WI38 (cell line): Measurements from ENCODE around the gene ERAS.

Experiments
- H3K4me3 ChIP-seq: 2 replicates; pipeline ENCODE4 v1.5.1; 2011; ENCODE audit warnings: low read depth, mild to moderate bottlenecking, control low read depth, low read length
- TF ChIP-seq, protein P1 (sequence below): IDR thresholded peaks from 2 replicates; pipeline ENCODE4 v1.5.1; 2012; ENCODE audit warnings: low read depth, mild to moderate bottlenecking, control low read depth, low read length

The ERAS gene

DNA sequence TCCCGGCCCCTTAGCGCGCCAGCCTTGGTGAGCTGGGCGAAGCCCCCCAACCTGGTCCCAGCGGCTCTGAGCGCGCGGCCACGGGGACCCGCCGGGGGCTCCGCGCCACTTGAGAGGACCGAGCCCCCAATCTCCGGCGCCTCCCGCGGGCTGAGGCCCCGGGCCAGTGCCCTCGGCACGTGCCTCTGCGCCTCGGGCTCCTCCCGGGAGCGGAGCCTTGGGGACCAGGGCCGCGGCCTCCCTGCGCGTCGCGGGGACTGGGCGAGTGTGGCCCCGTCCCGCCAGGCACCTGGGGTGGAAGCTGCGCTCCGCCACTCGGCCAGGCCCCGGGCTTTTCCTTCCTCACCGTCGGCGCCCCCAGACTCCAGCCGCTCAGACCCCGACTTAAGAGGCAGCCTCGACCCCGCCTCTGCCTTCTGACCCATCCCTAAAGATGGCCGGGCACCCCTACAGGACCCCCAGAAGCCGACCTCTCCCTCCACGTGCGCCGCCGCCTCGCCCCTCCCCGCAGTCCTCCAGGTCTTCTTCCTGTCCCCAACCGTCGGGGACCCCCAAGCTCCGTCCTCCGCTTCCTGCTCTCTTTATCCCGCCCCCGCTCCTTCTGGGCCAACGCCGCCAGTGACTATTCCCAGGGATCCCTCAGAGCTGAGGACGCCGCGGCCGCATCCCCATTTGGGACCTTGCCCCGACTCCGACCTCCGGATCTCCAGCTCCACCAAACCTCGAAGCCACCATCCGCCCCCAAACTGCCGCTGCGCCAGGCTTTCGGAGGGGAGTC, 752 bp downstream of the ERAS start:
- no peak overlapping the region for H3K4me3 ChIP-seq
- TF ChIP-seq, protein P1, sequence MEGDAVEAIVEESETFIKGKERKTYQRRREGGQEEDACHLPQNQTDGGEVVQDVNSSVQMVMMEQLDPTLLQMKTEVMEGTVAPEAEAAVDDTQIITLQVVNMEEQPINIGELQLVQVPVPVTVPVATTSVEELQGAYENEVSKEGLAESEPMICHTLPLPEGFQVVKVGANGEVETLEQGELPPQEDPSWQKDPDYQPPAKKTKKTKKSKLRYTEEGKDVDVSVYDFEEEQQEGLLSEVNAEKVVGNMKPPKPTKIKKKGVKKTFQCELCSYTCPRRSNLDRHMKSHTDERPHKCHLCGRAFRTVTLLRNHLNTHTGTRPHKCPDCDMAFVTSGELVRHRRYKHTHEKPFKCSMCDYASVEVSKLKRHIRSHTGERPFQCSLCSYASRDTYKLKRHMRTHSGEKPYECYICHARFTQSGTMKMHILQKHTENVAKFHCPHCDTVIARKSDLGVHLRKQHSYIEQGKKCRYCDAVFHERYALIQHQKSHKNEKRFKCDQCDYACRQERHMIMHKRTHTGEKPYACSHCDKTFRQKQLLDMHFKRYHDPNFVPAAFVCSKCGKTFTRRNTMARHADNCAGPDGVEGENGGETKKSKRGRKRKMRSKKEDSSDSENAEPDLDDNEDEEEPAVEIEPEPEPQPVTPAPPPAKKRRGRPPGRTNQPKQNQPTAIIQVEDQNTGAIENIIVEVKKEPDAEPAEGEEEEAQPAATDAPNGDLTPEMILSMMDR = no peak

DNA sequence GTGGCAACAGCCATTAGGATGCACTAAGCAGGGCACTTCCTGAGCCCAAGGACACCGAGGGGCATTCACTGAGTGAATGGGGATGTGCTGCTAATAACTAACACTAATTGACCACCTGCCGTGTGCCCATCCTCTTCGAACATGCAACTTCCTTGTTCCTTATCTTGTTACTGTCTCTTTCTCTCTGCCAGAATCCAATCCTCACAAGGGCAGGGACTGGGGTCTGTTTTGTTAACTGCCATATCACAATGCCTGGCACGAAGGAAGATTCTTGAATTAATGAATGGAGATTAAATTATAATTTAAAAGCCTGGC, 1.3 kb downstream of the ERAS start:
- H3K4me3 ChIP-seq = no peak overlapping the region

DNA sequence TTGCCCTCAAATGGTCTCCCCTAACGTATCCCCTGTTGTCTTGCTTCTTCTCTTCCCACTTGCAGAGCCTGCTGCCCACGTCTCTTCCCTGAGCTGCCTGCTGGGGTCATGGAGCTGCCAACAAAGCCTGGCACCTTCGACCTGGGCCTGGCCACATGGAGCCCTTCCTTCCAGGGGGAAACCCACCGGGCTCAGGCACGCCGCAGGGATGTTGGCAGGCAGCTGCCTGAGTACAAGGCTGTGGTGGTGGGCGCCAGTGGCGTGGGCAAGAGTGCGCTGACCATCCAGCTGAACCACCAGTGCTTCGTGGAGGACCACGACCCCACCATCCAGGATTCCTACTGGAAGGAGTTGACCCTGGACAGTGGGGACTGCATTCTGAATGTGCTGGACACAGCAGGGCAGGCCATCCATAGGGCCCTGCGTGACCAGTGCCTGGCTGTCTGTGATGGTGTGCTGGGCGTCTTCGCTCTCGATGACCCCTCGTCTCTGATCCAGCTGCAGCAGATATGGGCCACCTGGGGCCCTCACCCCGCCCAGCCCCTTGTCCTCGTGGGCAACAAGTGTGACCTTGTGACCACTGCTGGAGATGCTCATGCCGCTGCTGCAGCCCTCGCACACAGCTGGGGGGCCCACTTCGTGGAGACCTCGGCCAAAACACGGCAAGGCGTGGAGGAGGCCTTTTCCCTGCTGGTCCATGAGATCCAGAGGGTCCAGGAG, 2.9 kb downstream of the ERAS start:
- H3K4me3 ChIP-seq = no peak overlapping the region
- TF ChIP-seq, protein P1 = no peak

More for the DNA sequence above, 1.3 kb downstream of the ERAS start:
- TF ChIP-seq, protein P1 = no peak

DNA sequence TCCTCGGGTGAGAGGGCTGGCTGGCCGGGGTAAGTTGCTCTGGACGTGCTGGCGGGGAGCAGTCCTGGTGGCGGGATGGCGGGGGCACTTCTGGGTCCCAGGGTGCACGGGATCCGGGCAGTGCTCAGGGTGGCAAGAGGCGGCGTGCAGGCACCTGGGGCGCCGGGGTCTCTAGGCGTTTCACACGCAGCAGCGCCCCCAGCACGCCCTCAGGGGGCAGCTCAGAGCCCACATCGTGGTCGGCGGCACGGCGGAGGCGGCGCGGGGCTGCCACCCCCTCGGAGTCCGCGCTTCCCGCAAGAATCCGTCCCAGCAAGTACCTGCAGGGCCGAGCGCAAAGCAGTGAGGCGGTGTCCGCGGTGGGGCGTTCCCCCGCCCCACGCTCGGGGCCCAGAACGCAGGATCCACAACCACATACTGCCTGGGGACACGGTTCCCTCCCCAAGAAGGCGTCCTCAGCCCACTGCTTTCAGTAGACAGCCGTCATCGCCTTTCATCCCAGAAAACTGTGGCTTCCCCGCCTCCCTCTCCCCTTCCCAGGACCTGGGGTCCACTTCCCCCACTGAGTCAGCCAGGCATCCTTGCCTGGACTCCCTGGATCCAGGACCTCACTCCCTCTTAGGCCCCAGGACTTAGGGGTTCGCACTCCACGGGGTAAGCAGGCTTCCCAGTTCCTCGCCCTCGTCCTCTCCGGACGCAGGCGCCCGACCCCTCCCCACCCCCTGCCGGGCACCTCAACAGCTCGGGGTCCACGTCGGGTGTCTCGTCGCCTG, 5.0 kb downstream of the ERAS start:
- TF ChIP-seq, protein P1 = no peak
- no peak overlapping the region for H3K4me3 ChIP-seq

DNA sequence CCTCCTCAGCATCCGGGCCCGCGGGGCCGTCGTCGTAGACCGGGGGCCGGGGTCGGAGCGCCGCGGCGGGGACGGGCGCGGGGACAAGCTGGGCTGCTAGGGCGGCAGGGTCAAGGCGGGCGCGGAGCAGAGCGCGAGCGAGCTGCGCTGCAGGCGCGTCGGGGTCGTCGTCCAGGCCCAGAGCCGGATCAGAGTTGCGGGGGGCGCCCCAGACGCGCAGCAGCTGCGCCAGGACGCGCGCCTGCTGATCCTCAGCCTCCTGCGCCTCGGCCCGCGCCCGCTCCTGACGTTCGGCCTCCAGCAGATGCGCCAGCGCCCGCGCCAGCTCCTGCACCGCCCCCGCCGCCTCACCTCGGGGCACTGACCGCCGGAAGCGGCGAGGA, 5.6 kb downstream of the ERAS start:
- TF ChIP-seq, protein P1 = no peak
- H3K4me3 ChIP-seq = no peak overlapping the region

DNA sequence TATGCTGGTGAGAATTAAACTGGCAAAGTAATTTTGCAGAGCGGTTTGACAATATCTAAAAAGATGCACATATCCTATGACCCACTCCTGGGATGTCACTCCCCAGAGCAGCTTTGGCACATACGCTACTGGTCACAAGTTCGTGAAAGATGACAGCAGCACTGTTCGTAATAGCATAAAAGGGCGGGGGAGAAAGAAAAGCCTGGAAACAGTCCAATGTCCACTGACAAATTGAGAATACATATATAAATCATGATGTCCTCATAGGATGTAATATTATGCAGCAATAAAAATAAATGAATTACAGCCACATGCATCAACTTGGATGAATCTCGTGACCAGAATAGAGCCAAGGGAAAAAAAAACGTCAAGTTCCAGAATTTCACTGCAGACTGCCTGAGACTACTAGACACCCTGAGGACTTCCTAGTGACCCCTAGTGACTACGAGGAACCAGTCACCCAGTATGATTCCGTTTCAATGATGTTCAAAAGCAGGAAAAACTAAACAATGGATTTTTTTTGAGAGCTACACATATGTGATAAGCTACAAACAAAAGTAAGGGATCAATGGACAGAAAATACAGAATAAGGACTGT, 7.3 kb downstream of the ERAS start:
- H3K4me3 ChIP-seq = no peak overlapping the region
- TF ChIP-seq, protein P1 = no peak
